Fibroblast of skin of abdomen (primary cell): ENCODE data around the gene CCDC138. TPM values are rescaled to one million over a fixed set of nuclear protein-coding genes. Genes with fewer than 3 reads are reported as not detected.
"Not testable (repeated sequence)": the region's sequence is repeated elsewhere in the genome, so short reads cannot be mapped to it uniquely, and the experiment has no call there.

Experiments
- DNase-seq: peaks from one replicate; pipeline ENCODE4 v3.0.0-alpha.2; 2013
- polyA plus RNA-seq, 2 experiments: library from polyadenylated mRNA; unstranded; fragments of 120-200 nt; gene quantifications; one replicate each; pipeline ENCODE4 v1.2.1, GENCODE V29; 2013; ENCODE audit not compliant: insufficient read length in 2 of 2

Gene CCDC138
- polyA plus RNA-seq (2013, experiment 1 of 2; ENCODE audit: insufficient read length), result 3.8 TPM
- 4.0 TPM for polyA plus RNA-seq (2013, experiment 2 of 2; ENCODE audit: insufficient read length)

GRCh38 chr2:108786354-108787215 lies at the start of gene CCDC138:
Gene CCDC138 (plus strand): TSS chr2:108786771. CDS start chr2:108786823, 52 bp downstream.
- peak; percentile 86 for DNase-seq

- not testable (repeated sequence) for DNase-seq
Measured at GRCh38 chr2:108757973-108758372, 28.6 kb upstream of the CCDC138 start.

- DNase-seq, result not testable (repeated sequence)
Measured at GRCh38 chr2:108762618-108763017, 24.0 kb upstream of the CCDC138 start.

- not testable (repeated sequence) for DNase-seq
Measured at GRCh38 chr2:108766671-108767070, 19.9 kb upstream of the CCDC138 start.

GRCh38 chr2:108767859-108768258 lies 18.7 kb upstream of the CCDC138 start:
- DNase-seq, result not testable (repeated sequence)

- no peak for DNase-seq
Measured at GRCh38 chr2:108776475-108776874, 10.1 kb upstream of the CCDC138 start.

GRCh38 chr2:108778857-108779256 lies 7.7 kb upstream of the CCDC138 start:
- DNase-seq, result no peak

GRCh38 chr2:108786008-108786353 lies 590 bp upstream of the CCDC138 start:
- DNase-seq, result no peak

- DNase-seq, result no peak
Measured at GRCh38 chr2:108787216-108787541, 608 bp downstream of the CCDC138 start.

GRCh38 chr2:108803045-108803736 lies 16.6 kb downstream of the CCDC138 start:
- no peak for DNase-seq

- DNase-seq, result no peak
Measured at GRCh38 chr2:108805032-108805431, 18.5 kb downstream of the CCDC138 start.

- no peak for DNase-seq
Measured at GRCh38 chr2:108805782-108806181, 19.2 kb downstream of the CCDC138 start.

GRCh38 chr2:108806371-108807113 lies 20.0 kb downstream of the CCDC138 start:
- no peak for DNase-seq

GRCh38 chr2:108809936-108810335 lies 23.4 kb downstream of the CCDC138 start:
- no peak for DNase-seq

- no peak for DNase-seq
Measured at GRCh38 chr2:108810993-108811957, 24.7 kb downstream of the CCDC138 start.

GRCh38 chr2:108813732-108814131 lies 27.2 kb downstream of the CCDC138 start:
- DNase-seq, result no peak

GRCh38 chr2:108820482-108820881 lies 33.9 kb downstream of the CCDC138 start:
- DNase-seq, result no peak

GRCh38 chr2:108823286-108823685 lies 36.7 kb downstream of the CCDC138 start:
- no peak for DNase-seq

GRCh38 chr2:108824316-108825070 lies 37.9 kb downstream of the CCDC138 start:
- no peak for DNase-seq

GRCh38 chr2:108825254-108825653 lies 38.7 kb downstream of the CCDC138 start:
- DNase-seq, result no peak

GRCh38 chr2:108825736-108826135 lies 39.2 kb downstream of the CCDC138 start:
- peak; percentile 5 for DNase-seq
